RWPE1 (cell line): ENCODE measurements around the gene SLC35D2.

ENCODE experiments used
- CTCF ChIA-PET: fragments of 350-600 bp; sonication (Branson Sonifier 250); formaldehyde crosslinking; extraction: SDS; loops from one replicate; lab custom pipeline; 2021; lab: Yijun Ruan, JAX
- POLR2A ChIA-PET: fragments of 400-600 bp; formaldehyde crosslinking; extraction: SDS; loops from one replicate; lab custom pipeline; 2020; ENCODE audit warnings: antibody characterized with exemption; ENCODE audit not compliant: low non-redundant PET; lab: Yijun Ruan, JAX
- DNase-seq: peaks from one replicate; pipeline ENCODE4 v3.0.0; 2012; ENCODE audit warnings: low spot score
- H3K27ac ChIP-seq: fragments of 450-650 bp; 2 replicates; pipeline ENCODE4 v1.5.1; 2017
- TF ChIP-seq, protein P1 (sequence below): fragments of 450-650 bp; conservative IDR thresholded peaks from 2 replicates; pipeline ENCODE4 v1.5.1; 2017; ENCODE audit warnings: low read depth, mild to moderate bottlenecking

The SLC35D2 gene

DNA sequence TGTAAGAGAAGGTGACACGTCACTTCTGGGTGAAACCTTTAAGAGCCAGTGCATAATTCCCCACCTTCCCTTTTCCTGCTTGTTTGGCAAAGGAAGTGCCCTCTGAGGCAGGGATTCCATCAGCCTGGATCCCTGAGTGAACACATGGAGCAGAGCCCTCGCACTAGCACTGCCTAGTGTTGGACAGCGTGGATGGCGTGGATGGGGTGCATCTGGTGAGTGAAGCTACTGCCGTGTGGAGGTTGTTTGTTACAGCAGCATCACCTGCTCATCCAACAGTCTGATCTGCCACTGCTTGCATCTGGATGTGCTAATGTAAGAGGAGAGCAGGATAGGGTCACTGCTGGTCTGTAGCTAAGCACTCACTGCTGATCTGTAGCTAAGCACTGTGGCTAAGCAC, 35.2 kb downstream of the SLC35D2 start:
- POLR2A ChIA-PET = no interaction called here
- TF ChIP-seq, protein P1, sequence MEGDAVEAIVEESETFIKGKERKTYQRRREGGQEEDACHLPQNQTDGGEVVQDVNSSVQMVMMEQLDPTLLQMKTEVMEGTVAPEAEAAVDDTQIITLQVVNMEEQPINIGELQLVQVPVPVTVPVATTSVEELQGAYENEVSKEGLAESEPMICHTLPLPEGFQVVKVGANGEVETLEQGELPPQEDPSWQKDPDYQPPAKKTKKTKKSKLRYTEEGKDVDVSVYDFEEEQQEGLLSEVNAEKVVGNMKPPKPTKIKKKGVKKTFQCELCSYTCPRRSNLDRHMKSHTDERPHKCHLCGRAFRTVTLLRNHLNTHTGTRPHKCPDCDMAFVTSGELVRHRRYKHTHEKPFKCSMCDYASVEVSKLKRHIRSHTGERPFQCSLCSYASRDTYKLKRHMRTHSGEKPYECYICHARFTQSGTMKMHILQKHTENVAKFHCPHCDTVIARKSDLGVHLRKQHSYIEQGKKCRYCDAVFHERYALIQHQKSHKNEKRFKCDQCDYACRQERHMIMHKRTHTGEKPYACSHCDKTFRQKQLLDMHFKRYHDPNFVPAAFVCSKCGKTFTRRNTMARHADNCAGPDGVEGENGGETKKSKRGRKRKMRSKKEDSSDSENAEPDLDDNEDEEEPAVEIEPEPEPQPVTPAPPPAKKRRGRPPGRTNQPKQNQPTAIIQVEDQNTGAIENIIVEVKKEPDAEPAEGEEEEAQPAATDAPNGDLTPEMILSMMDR = no peak
- no peak overlapping the region for H3K27ac ChIP-seq
- CTCF ChIA-PET = interaction anchor here (1.0 kb wide), 1 partner anchor 20 kb away, joined by 5 read pairs; no protein-coding TSS in a partner anchor
- no peak for DNase-seq

DNA sequence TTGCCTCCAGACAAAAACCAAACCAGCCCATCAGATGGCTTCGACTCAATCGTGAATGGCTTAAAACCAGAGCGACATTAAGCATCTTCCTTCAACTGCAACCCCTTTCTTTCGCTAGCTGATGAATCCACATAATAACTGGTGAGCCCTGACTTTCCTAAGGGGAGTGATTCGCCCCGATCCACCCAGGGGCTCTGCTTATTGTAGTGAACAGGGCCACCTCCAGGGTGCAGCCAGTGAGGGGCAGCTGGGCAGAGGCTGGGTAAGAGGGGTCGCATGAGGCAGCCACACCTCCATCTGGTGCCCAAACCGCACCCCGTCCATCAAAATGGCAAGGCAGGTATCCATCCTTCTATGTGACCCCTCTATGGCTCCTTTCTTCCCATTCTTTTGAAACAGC, 38.0 kb downstream of the SLC35D2 start:
- ChIA-PET POLR2A (no interaction called here), CTCF (interaction anchor here (0.6 kb wide), 2 partner anchors 11 to 212 kb away, joined by 3 to 4 read pairs; no protein-coding TSS in a partner anchor)
- peak overlapping the region; percentile 45 for H3K27ac ChIP-seq

DNA sequence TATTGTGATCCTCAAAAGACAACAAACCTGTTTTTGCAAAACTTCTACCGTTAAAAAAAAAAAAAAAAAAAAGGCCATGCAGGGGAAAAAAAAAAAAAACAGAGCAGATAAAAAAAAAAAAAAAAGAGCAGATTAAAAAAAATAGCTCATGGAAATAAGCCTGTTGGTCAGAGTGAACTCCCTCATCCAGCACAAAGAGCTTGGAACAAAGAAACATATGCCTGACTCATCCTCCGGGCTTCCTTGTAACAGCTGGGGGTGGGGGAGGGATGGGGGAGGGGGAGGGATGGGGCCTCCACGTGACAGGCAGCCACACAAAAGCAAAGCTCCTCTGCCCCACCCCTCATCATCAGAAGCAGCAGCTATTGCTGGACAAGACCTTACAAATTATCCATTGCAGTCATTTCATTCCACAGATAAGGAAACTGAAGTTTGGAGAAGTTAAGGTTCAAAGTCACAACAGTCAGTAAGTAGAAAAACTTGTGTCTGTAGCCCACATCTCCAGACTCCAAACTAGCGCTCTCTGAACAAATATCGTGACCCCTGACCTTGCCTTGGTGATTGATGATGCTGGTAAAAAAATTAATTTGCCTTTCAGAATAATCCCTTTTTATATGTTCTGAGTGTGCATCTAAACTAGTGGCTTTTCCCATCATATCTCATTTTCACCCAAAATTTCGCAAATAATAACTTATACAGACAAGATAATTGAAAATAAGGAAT, 38.9 kb downstream of the SLC35D2 start:
- ChIA-PET POLR2A (interaction anchor here (0.6 kb wide), 1 partner anchor 32 kb away, joined by 6 read pairs; no protein-coding TSS in a partner anchor), CTCF (interaction anchor here (0.6 kb wide), 2 partner anchors 10 to 17 kb away, joined by 3 to 4 read pairs; no protein-coding TSS in a partner anchor)
- TF ChIP-seq, protein P1 = no peak
- H3K27ac ChIP-seq = peak overlapping the region; percentile 61
- DNase-seq = peak; percentile 97

More for the DNA sequence above, 38.0 kb downstream of the SLC35D2 start:
- DNase-seq = no peak
- TF ChIP-seq, protein P1 = no peak

DNA sequence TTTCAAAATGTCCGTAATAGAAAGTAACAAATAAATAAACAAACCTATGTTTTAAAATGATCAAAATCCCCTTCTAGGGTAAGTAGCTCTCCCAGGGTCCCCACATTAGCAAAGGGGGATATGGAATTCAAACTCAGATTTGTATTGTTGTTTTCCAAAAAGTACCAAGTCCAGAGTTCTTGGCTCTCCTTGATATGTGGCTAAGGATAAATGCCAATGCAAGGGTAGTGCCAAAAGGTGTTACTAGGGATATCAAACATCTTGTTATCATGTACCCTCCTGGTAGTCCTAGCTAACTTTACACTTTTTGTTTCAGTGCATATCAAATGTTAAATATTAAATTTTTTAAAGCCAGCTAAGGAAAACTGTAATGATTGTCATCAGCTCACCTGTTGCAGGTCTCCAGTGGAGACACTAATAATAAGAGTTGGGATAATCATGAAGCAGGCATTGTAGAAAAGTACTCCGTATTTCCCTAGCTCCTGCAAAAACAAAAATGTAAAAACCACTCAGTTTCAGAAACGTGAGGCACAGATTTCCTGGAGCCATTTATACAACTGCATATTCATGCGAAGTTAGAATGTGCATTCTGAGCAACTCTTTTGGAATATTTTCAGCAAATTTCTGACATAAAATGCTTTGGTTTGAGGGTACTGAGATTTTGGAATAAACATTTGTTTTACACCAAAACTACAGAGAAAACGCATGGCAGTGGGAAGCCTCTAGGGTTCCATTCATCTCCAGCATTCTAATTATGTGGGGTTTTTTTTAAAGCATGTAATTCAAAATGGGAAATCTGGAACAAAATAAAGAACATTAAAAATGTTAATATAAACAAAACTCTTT, 39.8 kb downstream of the SLC35D2 start:
- H3K27ac ChIP-seq = no peak overlapping the region
- ChIA-PET CTCF (interaction anchor here (0.8 to 0.9 kb wide), 2 partner anchors 8 to 16 kb away, joined by 3 read pairs; no protein-coding TSS in a partner anchor), POLR2A (no interaction called here)
- no peak for DNase-seq
- TF ChIP-seq, protein P1 = no peak

DNA sequence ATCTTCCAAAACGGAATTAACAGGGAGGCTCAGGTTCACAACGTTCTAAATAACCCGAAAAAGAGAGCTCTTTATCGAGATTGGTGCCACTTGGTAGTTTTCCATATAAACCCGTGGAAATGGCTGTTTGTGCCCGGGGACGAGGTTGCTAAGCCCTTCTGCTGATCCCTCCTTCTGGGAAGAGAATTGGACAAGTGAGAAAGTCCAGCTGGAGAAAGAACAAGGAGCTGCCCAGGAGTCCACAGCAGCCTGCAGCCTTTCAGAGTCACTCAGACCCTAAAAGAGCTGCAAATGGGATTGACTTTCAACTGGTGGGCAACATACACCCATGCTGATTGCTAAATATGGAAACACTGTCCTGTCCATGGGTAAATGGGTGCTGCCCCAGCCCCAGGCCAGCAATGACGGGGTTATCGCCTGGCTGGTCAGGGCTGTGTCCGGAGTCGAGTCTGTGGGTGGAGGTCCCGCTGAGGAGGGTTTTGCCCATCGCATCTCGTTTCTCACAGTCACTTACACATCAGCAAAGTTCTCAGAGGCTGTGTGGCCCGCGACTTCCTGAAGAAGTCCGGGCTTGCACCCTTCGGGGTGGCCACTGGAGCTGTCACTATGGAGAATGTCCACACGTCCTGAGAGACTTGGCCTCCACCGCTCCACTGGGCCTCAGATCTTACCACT, 40.8 kb downstream of the SLC35D2 start:
- peak overlapping the region; percentile 14 for H3K27ac ChIP-seq
- TF ChIP-seq, protein P1 = no peak
- DNase-seq = no peak
- ChIA-PET CTCF (interaction anchor here (0.6 to 0.9 kb wide), 3 partner anchors 9 to 16 kb away, joined by 3 read pairs; no protein-coding TSS in a partner anchor), POLR2A (no interaction called here)

DNA sequence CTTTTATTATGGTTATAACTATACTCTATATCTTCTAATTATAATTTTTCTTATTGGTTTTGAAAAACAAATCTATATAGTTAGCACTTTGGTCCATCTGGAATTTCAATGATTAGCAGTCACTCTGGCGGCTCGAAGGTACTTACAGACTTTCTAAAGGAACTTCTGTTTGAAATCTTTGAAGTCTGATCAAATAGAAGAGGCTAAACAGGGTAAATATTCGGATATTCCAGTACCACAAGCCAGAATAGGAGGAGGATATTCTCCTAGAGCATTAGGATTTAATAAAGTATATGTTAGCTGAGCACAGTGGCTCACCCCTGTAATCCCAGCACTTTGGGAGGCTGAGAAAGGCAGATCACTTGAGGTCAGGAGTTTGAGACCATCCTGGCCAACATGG, 42.8 kb downstream of the SLC35D2 start:
- CTCF ChIA-PET = no interaction called here
- DNase-seq = no peak
- POLR2A ChIA-PET = no interaction called here

More for the DNA sequence above, 42.8 kb downstream of the SLC35D2 start:
- TF ChIP-seq, protein P1 = no peak
- peak overlapping the region; percentile 78 for H3K27ac ChIP-seq
